OCI-LY7 (cell line): ENCODE data around the gene UBTD1. TPM values are rescaled to one million over a fixed set of nuclear protein-coding genes. Genes with fewer than 3 reads are reported as not detected.
"Not testable (repeated sequence)": the region's sequence is repeated elsewhere in the genome, so short reads cannot be mapped to it uniquely, and the experiment has no call there.

Experiments
- BruUV-seq: library from RNA; stranded (reverse); fragments of 400-500 nt; replicated peaks from 2 replicates; lab custom pipeline; 2021; lab: Mats Ljungman, UMichigan
- CTCF ChIA-PET: fragments of 300-600 bp; sonication (Branson Sonifier 250); formaldehyde crosslinking; loops from one replicate; lab custom pipeline; 2022; ENCODE audit warnings: antibody characterized with exemption; ENCODE audit not compliant: unreplicated experiment; lab: Charles Lee
- POLR2A ChIA-PET: fragments of 300-600 bp; sonication (Branson Sonifier 250); formaldehyde crosslinking; loops from one replicate; lab custom pipeline; 2022; ENCODE audit warnings: antibody characterized with exemption; lab: Charles Lee
- DNase-seq: peaks from one replicate; pipeline ENCODE4 v3.0.0-alpha.2; 2015; ENCODE audit warnings: low spot score
- H2AFZ ChIP-seq: fragments of 200-600 bp; sonication (generic), shearing (Covaris generic); 2 replicates; pipeline ENCODE4 v1.6.1; 2014; ENCODE audit warnings: mild to moderate bottlenecking, antibody characterized with exemption, low read length, moderate library complexity
- H3K27ac ChIP-seq: fragments of 200-600 bp; sonication (generic); 2 replicates; pipeline ENCODE4 v1.5.1; 2014; ENCODE audit warnings: mixed run types, low read depth, mild to moderate bottlenecking, moderate library complexity, low read length, inconsistent platforms; ENCODE audit not compliant: poor library complexity, severe bottlenecking
- H3K36me3 ChIP-seq: fragments of 200-600 bp; sonication (generic); 2 replicates; pipeline ENCODE4 v1.6.1; 2014; ENCODE audit warnings: mild to moderate bottlenecking, antibody characterized with exemption, low read length, moderate library complexity, mixed read lengths; ENCODE audit not compliant: insufficient read depth
- H3K4me1 ChIP-seq: fragments of 200-600 bp; sonication (generic); 2 replicates; pipeline ENCODE4 v1.5.1; 2014; ENCODE audit warnings: mild to moderate bottlenecking, low read length; ENCODE audit not compliant: insufficient read depth, poor library complexity, severe bottlenecking
- H3K4me2 ChIP-seq: fragments of 200-600 bp; sonication (generic); 2 replicates; pipeline ENCODE4 v1.6.1; 2014; ENCODE audit warnings: mild to moderate bottlenecking, low read length
- H3K4me3 ChIP-seq: fragments of 200-600 bp; sonication (generic); 2 replicates; pipeline ENCODE4 v1.5.1; 2014; ENCODE audit warnings: mild to moderate bottlenecking, low read depth, low read length; ENCODE audit not compliant: poor library complexity, severe bottlenecking
- H3K79me2 ChIP-seq: fragments of 200-600 bp; sonication (generic); 2 replicates; pipeline ENCODE4 v1.6.1; 2016; ENCODE audit warnings: low read depth, mild to moderate bottlenecking, low read length, moderate library complexity, mixed read lengths; ENCODE audit not compliant: insufficient read depth
- H3K9me2 ChIP-seq: fragments of 200-600 bp; sonication (generic); 2 replicates; pipeline ENCODE4 v1.6.1; 2016; ENCODE audit warnings: mild to moderate bottlenecking, low read length, mixed read lengths; ENCODE audit not compliant: insufficient read depth
- H3K9me3 ChIP-seq: fragments of 200-600 bp; sonication (generic); 2 replicates; pipeline ENCODE4 v1.6.1; 2014; ENCODE audit warnings: mild to moderate bottlenecking, mixed run types, low read length, mixed read lengths
- H4K20me1 ChIP-seq: fragments of 200-600 bp; sonication (generic); 2 replicates; pipeline ENCODE4 v1.6.1; 2014; ENCODE audit warnings: mild to moderate bottlenecking, antibody characterized with exemption, low read length, moderate library complexity, mixed read lengths; ENCODE audit not compliant: insufficient read depth
- EZH2phosphoT487 ChIP-seq: fragments of 200-600 bp; sonication (generic); IDR thresholded peaks from 2 replicates; pipeline ENCODE4 v1.6.1; 2018; ENCODE audit warnings: low read depth, borderline replicate concordance, mild to moderate bottlenecking, mixed run types, antibody characterized with exemption, low read length, moderate library complexity, mixed read lengths
- intact Hi-C: fragments of 100-400 bp; cut with micrococcal nuclease; formaldehyde crosslinking; loops from one replicate; pipeline ENCODE4 v1.10.0; 2022; ENCODE audit not compliant: unreplicated experiment
- total RNA-seq, 2 experiments: library from RNA; depleted of rRNA in 1 of 2; stranded (reverse); fragments of >200 nt in 1 of 2; shearing (Covaris generic) in 1 of 2; gene quantifications; 2 replicates each; pipeline ENCODE4 v1.2.3, GENCODE V29; 2014 to 2022
- TF ChIP-seq, protein P1 (sequence below): fragments of 200-600 bp; sonication (generic); conservative IDR thresholded peaks from 2 replicates; pipeline ENCODE4 v1.5.1; 2014; ENCODE audit warnings: mild to moderate bottlenecking, antibody characterized with exemption, low read length, moderate library complexity, mixed read lengths

Gene UBTD1
- total RNA-seq, 2 experiments from 2014 or later = 1.4 to 2.2 TPM

DNA sequence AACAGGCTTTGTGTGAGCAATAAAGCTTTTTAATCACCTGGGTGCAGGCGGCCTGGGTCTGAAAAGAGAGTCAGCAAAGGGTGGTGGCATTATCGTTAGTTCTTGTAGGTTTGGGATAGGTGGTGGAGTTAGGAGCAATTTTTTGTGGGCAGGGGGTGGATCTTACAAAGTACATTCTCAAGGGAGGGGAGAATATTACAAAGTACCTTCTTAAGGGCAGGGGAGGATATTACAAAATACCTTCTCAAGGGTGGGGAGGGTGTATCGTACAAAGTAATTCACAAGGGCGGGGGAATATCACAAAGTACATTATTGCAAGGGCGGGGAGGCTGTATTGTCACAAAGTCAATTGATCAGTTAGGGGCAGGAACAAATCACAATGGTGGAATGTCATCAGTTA, 63.6 kb downstream of the UBTD1 start:
- H3K36me3 ChIP-seq, H3K4me1 ChIP-seq, H3K9me3 ChIP-seq, CTCF ChIA-PET, intact Hi-C loops, H2AFZ ChIP-seq, H3K79me2 ChIP-seq, BruUV-seq, H3K4me3 ChIP-seq, DNase-seq, H3K4me2 ChIP-seq, H4K20me1 ChIP-seq, H3K9me2 ChIP-seq, H3K27ac ChIP-seq, POLR2A ChIA-PET: not testable (repeated sequence)

DNA sequence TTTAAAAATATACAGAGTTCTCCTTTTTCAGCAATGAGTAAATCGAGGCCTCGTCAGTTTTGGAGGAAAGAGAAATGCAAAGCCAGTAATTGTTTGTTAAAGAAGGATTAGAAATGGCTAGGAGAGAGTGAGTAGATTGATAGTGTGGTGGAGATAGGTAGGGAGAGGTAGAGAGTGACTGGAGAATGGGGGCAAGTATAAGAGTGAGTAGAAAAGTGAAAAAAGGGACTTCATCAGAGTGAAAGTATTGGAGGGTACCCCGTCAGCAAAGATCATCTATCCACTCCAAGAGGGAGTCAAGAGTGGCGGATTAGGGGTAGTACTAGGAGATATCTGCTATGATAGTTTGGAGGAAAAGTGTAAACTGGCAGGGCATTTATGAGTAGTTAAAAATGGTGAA, 64.6 kb downstream of the UBTD1 start:
- no peaks in the 10 kb centered on the region for H4K20me1 ChIP-seq
- H3K79me2 ChIP-seq = no peaks in the 10 kb centered on the region
- H3K4me3 ChIP-seq = no peak overlapping the region
- no peaks in the 10 kb centered on the region for H3K9me2 ChIP-seq
- no peak overlapping the region for H2AFZ ChIP-seq
- H3K27ac ChIP-seq = no peak overlapping the region
- no peak for DNase-seq
- H3K4me1 ChIP-seq = no peaks in the 10 kb centered on the region
- ChIA-PET CTCF (no interaction called here), POLR2A (no interaction called here)
- H3K4me2 ChIP-seq = no peak overlapping the region
- 0 out of 2 replicates have a peak, but pooled peaks cover 4% of the 10 kb centered on the region for H3K9me3 ChIP-seq
- no TSS peak for BruUV-seq
- no peak for TF ChIP-seq EZH2phosphoT487
- TF ChIP-seq, protein P1, sequence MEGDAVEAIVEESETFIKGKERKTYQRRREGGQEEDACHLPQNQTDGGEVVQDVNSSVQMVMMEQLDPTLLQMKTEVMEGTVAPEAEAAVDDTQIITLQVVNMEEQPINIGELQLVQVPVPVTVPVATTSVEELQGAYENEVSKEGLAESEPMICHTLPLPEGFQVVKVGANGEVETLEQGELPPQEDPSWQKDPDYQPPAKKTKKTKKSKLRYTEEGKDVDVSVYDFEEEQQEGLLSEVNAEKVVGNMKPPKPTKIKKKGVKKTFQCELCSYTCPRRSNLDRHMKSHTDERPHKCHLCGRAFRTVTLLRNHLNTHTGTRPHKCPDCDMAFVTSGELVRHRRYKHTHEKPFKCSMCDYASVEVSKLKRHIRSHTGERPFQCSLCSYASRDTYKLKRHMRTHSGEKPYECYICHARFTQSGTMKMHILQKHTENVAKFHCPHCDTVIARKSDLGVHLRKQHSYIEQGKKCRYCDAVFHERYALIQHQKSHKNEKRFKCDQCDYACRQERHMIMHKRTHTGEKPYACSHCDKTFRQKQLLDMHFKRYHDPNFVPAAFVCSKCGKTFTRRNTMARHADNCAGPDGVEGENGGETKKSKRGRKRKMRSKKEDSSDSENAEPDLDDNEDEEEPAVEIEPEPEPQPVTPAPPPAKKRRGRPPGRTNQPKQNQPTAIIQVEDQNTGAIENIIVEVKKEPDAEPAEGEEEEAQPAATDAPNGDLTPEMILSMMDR = no peak
- H3K36me3 ChIP-seq = no peaks in the 10 kb centered on the region
- intact Hi-C loops = no loop called here

DNA sequence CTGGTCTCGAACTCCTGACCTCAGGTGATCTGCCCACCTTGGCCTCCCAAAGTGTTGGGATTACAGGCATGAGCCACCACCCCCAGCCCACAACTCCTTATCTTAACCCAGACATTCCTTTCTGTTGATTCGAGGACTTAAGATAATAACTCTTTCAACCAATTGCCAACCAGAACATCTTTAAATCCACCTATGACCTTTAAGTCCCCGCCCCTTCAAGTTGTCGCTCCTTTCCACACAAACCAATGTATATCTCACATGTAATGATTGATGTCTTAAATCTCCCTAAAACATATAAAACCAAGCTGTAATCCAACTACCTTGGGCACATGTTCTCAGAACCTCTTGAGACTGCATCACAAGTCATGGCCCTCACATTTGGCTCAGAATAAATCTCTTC, 66.1 kb downstream of the UBTD1 start:
- no TSS peak for BruUV-seq
- Histone ChIP-seq H2AFZ (no peak overlapping the region), H3K79me2 (no peaks in the 10 kb centered on the region), H4K20me1 (no peaks in the 10 kb centered on the region), H3K27ac (no peak overlapping the region), H3K4me1 (no peaks in the 10 kb centered on the region), H3K4me3 (no peak overlapping the region), H3K9me2 (no peaks in the 10 kb centered on the region), H3K36me3 (no peaks in the 10 kb centered on the region), H3K9me3 (0 out of 2 replicates have a peak, but pooled peaks cover 4% of the 10 kb centered on the region), H3K4me2 (no peak overlapping the region)
- TF ChIP-seq, protein P1 = no peak
- TF ChIP-seq EZH2phosphoT487 = no peak
- intact Hi-C loops = no loop called here
- ChIA-PET CTCF (no interaction called here), POLR2A (no interaction called here)
- no peak for DNase-seq
